SK-N-MC (cell line): ENCODE measurements around the gene MATN4.

Experiments used
- DNase-seq: peaks from one replicate; pipeline ENCODE4 v3.0.0-alpha.2; 2011; ENCODE audit warnings: low read depth, low spot score
- H3K27ac ChIP-seq: fragments of 200-600 bp; sonication (generic); 2 replicates; pipeline ENCODE4 v1.5.1; 2016; ENCODE audit warnings: mixed run types
- H3K36me3 ChIP-seq: fragments of 200-600 bp; sonication (generic); 2 replicates; pipeline ENCODE4 v1.6.1; 2017; ENCODE audit warnings: antibody characterized with exemption, low read length, mixed read lengths; ENCODE audit not compliant: insufficient read depth
- H3K4me3 ChIP-seq: fragments of 200-600 bp; sonication (generic); 2 replicates; pipeline ENCODE4 v1.5.1; 2016
- H3K9ac ChIP-seq: fragments of 200-600 bp; sonication (generic); 2 replicates; pipeline ENCODE4 v1.8.0; 2017; ENCODE audit warnings: mixed run types, mixed read lengths; ENCODE audit not compliant: insufficient read length
- H3K9me3 ChIP-seq: fragments of 200-600 bp; sonication (generic); 2 replicates; pipeline ENCODE4 v1.6.1; 2017; ENCODE audit warnings: low read depth, mild to moderate bottlenecking, antibody characterized with exemption, low read length, moderate library complexity, mixed read lengths
- EZH2 ChIP-seq: fragments of 200-600 bp; sonication (generic); IDR thresholded peaks from one replicate; pipeline ENCODE4 v1.6.1; 2017; ENCODE audit warnings: antibody characterized with exemption
- FOXP2 ChIP-seq: optimal IDR thresholded peaks from 2 replicates; pipeline ENCODE3; 2011; ENCODE audit warnings: mild to moderate bottlenecking, moderate library complexity; ENCODE audit not compliant: insufficient read depth; ENCODE audit errors: extremely low read length, control extremely low read depth
- POLR2AphosphoS5 ChIP-seq: IDR thresholded peaks from 2 replicates; pipeline ENCODE4 v1.6.1; 2012; ENCODE audit warnings: mild to moderate bottlenecking, low read depth, low read length, borderline replicate concordance

MATN4 gene

DNA sequence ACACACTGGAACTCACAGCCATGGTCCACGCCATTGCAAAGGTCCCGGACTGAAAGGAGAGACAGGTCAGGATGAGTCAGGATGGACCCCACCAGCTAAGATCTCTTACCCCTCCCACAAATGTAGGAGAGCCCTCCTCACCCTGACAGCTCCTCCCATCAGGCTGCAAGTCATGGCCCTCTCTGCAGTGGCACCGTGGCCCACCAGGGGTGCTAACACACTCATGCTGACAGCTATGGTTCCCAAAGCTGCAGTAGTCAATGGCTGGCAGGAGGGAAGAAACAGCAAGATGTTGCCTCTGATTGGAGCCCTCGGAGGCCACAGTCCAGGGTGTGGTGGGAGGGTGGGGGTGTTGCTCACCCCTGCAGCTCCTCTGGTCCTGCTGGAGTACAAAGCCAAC, 7.1 kb downstream of the MATN4 start:
- no peak overlapping the region for H3K9ac ChIP-seq
- H3K36me3 ChIP-seq, result no peaks in the 10 kb centered on the region
- DNase-seq, result no peak
- no peak overlapping the region for H3K4me3 ChIP-seq
- H3K9me3 ChIP-seq, result no peaks in the 10 kb centered on the region
- TF ChIP-seq POLR2AphosphoS5, result no peak
- H3K27ac ChIP-seq, result no peak overlapping the region

DNA sequence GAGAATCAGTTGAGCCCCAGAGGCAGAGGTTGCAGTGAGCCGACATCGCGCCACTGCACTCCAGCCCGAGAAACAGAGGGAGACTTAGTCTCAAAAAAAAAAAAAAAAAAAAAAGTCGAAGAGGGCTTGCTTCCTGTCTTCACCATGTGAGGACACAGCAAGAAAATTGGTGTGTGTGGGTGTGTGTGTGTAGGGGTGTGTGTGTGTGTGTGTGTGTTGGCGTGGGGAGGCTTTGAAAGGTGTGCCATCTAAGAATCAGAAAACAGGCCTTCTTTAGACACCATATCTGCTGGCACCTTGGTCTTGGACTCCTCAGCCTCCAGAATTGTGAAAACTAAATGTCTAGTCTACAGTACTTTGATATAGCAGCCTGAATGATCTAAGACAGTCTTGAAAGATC, 8.3 kb downstream of the MATN4 start:
- H3K27ac ChIP-seq, result no peak overlapping the region
- no peaks in the 10 kb centered on the region for H3K9me3 ChIP-seq
- H3K4me3 ChIP-seq, result no peak overlapping the region
- TF ChIP-seq FOXP2, result no peak
- no peak for TF ChIP-seq POLR2AphosphoS5
- no peak for TF ChIP-seq EZH2
- no peak for DNase-seq
- no peaks in the 10 kb centered on the region for H3K36me3 ChIP-seq
- no peak overlapping the region for H3K9ac ChIP-seq

DNA sequence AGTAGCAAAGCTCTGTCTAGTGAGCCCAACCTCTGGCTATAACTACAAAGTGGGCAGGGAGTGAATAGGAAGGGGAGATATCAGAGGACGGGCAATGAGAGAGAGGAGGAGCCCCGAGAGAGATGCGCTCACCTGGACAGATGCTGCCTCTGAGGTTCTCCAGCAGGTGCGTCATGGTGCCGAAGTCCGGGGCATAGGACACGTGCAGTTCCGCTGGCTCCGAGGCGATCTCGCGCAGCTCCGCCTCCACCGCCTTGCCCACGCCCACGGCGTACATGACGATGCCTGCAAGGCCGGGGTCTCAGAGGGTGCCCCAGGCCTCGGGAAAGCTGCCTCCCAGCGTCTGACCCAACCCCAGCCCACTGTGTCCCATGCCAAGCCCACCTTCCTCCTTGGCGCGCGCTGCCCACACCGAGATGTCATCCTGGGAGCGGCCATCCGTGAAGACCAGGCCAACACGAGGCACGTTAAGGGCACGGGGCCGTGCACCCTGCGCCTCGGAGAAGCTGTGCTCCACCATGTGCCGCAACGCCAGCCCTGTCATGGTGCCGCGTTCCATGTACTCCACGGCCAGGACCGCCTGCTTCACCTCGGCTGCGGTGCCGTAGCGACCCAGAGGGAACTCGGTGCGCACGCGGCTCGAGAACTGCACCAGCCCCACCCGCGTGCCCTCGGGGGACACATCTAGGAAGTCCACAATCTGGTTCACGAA, 10.2 kb downstream of the MATN4 start:
- DNase-seq, result no peak
- Histone ChIP-seq H3K36me3 (no peaks in the 10 kb centered on the region), H3K9me3 (no peaks in the 10 kb centered on the region; the same call in 1 of the 2 replicates), H3K27ac (no peak overlapping the region), H3K4me3 (no peak overlapping the region), H3K9ac (no peak overlapping the region)
- TF ChIP-seq POLR2AphosphoS5 (no peak), FOXP2 (no peak), EZH2 (no peak)

DNA sequence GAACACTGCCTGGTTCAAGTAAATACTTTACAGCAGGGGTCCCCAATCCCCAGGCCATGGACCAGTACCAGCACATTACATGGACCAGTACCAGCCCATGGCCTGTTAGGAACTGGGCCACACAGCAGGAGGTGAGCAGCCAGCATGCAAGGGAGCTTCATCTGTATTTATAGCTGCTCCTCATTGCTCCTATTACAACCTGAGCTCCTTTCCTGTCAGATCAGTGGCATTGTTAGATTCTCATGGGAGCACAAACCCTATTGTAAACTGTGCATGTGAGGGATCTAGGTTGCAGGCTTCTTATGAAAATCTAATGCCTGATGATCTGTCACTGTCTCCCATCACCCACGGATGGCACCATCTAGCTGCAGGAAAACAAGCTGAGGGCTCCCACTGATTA, 13.4 kb downstream of the MATN4 start:
- H3K36me3 ChIP-seq, result no peaks in the 10 kb centered on the region
- no peak overlapping the region for H3K4me3 ChIP-seq
- no peak overlapping the region for H3K27ac ChIP-seq
- no peaks in the 10 kb centered on the region; the same call in 1 of the 2 replicates for H3K9me3 ChIP-seq
- TF ChIP-seq EZH2, result no peak
- TF ChIP-seq FOXP2, result no peak
- TF ChIP-seq POLR2AphosphoS5, result no peak
- no peak overlapping the region for H3K9ac ChIP-seq
- DNase-seq, result no peak

DNA sequence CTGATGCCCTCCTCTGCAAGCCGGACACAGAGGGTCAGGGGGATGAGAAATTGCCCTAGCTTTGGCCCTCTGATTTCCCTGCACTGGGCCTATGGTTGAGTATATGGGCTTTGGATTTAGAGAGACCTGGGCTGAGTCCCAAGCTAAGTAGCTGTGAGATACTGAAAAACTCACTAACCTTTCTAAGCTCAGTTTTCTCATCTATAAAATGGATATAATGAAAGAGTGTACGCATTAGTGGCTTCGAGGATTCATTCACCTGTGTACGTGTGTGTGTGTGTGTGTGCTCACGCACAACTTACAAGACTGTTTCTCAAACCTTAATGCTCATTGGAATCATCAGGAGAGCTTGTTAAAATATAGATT, 14.1 kb downstream of the MATN4 start:
- Histone ChIP-seq H3K27ac (no peak overlapping the region), H3K36me3 (no peaks in the 10 kb centered on the region), H3K9me3 (no peaks in the 10 kb centered on the region; the same call in 1 of the 2 replicates), H3K9ac (no peak overlapping the region), H3K4me3 (peak overlapping the region; percentile 89)
- DNase-seq, result no peak
- no peak for TF ChIP-seq FOXP2
- TF ChIP-seq EZH2, result no peak
- TF ChIP-seq POLR2AphosphoS5, result no peak

DNA sequence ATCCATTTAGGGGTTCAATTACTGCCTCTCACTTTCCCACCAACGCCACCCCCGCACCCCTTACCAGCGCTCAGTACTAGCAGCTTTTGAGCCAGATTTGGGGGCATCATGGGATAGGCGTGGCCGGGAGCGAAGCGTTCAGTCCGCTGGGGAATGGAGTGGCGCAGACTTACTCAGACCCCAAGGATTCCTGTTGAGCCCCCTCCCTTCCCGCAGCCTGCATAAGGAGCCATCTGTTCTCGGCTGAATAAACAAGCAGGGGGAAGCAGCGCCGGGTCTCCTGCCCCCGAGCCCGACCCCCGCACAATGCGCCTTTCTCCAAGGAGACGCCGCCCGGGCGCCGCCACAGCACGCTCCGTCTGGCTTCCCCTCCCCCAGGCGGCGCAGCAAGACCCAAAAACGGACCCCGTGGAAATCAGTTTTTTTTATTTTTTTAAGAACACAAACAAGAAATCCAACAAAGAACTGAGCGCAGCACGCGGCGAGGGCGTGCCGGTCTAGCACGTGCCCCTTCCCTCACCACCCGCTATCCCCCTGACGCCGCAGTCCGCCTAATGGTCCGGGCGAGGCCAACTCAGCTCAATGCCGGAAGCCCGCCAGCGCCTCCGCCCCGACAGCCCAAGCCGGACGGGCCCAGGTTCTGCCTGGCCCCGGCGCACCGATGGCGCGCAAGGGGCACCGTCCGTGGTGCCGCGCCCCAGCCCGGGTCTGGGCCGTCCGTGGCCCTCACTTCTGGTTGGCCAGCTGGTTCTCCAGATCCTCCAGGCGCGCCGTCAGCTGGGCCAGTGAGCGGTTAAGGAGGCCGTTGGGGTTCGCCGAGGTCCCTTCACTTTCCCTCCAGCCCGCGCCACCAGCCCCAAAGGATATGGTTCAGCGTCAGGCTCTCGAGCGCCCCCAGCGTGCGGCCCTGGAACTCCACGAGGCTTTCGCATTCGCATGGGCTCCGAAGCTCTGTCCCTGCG, 14.8 kb downstream of the MATN4 start:
- Histone ChIP-seq H3K9ac (peak overlapping the region; percentile 83), H3K27ac (no peak overlapping the region), H3K36me3 (no peaks in the 10 kb centered on the region), H3K4me3 (peak overlapping the region; percentile 89), H3K9me3 (no peaks in the 10 kb centered on the region; the same call in 1 of the 2 replicates)
- no peak for TF ChIP-seq FOXP2
- TF ChIP-seq EZH2, result no peak
- peak; percentile 44; the same call in 1 of the 2 replicates for TF ChIP-seq POLR2AphosphoS5
- no peak for DNase-seq

DNA sequence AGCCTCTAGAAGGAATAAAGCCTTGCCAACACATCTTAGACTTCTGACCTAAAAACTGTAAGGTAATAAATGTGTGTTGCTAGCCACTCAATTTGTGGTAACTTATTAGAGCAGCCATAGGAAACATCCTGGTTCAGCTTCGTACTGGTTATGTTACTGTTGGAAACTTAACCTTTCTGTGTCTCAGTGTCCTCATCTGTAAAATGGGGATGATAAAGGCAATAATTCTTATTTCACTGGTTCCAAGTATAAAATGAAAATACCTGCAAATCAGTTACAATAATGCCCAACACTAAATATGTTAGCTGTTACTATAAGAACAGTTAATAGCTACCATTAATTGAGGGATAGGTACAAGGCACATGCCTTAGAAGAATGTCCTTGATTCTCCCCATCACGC, 15.8 kb downstream of the MATN4 start:
- Histone ChIP-seq H3K36me3 (no peaks in the 10 kb centered on the region), H3K4me3 (no peak overlapping the region), H3K27ac (no peak overlapping the region), H3K9me3 (no peaks in the 10 kb centered on the region; the same call in 1 of the 2 replicates), H3K9ac (no peak overlapping the region)
- no peak for DNase-seq
- TF ChIP-seq POLR2AphosphoS5 (no peak), FOXP2 (no peak), EZH2 (no peak)

DNA sequence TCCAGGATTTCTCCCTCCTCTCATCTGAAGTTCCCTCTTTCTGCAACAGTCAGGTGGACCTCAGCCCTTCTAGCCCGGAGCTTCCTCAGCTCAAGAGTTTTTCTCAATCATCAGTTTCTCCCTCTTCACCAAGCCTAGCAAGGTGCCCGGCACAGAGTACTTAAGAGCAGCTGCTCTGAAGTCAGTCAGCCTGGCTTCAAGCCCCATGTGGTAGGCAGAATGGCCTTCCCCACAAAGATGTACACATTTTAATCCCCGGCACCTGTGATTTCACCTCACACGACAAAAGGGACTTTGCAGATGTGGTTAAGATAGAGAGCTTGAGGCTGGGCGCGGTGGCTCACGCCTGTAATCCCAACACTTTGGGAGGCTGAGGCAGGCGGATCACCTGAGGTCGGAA, 16.6 kb downstream of the MATN4 start:
- no peak overlapping the region for H3K9ac ChIP-seq
- DNase-seq, result no peak
- H3K36me3 ChIP-seq, result no peaks in the 10 kb centered on the region
- no peak overlapping the region for H3K4me3 ChIP-seq
- H3K9me3 ChIP-seq, result no peaks in the 10 kb centered on the region; the same call in 1 of the 2 replicates
- no peak overlapping the region for H3K27ac ChIP-seq
- no peak for TF ChIP-seq FOXP2
- TF ChIP-seq POLR2AphosphoS5, result no peak
- TF ChIP-seq EZH2, result no peak

DNA sequence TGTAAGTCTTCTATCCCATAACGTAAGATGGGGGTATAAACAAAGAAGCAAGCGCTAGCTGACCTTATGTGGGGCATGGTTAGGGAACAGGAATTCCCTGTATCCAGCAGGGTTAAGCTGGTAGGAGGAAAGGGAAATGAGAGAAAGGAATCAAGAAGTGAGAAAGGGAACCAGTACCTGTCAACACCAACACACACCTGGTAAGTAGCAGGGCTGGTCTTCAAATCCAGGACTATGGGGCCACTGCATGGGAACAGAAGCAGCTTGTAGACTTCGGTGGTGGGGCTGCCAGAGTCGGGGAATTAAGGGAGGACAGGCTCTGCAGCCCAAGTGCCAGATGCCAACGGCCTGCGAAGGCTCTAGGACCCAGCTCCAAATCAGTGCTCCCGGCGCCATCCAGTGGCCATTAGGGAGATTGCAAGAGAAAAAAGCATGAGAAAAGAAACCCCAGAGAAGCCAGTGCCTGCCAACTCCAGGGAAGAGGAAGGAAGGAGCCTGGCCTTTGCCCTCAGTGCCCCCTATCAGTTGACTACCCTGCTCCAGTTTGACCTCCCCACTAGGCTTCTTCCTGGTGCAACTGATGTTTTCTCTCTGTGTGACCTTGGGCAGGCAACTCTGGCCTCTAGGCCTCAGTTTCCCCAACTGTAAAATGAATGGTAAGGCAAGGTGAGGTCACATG, 17.3 kb downstream of the MATN4 start:
- Histone ChIP-seq H3K9me3 (no peaks in the 10 kb centered on the region; the same call in 1 of the 2 replicates), H3K9ac (no peak overlapping the region), H3K27ac (no peak overlapping the region), H3K36me3 (no peaks in the 10 kb centered on the region), H3K4me3 (no peak overlapping the region)
- DNase-seq, result no peak
- TF ChIP-seq POLR2AphosphoS5 (no peak), EZH2 (no peak), FOXP2 (no peak)
